ENCODE data around the gene C1QTNF12. TPM values are rescaled to one million over a fixed set of nuclear protein-coding genes. Genes with fewer than 3 reads are reported as not detected.
A peak's percentile ranks its signal among the peaks of the same experiment; 100 is the strongest.

Gene C1QTNF12
- total RNA-seq, 4 donors from 2014 or later, result 23.3 to 58.0 (median 44.2) TPM; not detected in 1

DNA sequence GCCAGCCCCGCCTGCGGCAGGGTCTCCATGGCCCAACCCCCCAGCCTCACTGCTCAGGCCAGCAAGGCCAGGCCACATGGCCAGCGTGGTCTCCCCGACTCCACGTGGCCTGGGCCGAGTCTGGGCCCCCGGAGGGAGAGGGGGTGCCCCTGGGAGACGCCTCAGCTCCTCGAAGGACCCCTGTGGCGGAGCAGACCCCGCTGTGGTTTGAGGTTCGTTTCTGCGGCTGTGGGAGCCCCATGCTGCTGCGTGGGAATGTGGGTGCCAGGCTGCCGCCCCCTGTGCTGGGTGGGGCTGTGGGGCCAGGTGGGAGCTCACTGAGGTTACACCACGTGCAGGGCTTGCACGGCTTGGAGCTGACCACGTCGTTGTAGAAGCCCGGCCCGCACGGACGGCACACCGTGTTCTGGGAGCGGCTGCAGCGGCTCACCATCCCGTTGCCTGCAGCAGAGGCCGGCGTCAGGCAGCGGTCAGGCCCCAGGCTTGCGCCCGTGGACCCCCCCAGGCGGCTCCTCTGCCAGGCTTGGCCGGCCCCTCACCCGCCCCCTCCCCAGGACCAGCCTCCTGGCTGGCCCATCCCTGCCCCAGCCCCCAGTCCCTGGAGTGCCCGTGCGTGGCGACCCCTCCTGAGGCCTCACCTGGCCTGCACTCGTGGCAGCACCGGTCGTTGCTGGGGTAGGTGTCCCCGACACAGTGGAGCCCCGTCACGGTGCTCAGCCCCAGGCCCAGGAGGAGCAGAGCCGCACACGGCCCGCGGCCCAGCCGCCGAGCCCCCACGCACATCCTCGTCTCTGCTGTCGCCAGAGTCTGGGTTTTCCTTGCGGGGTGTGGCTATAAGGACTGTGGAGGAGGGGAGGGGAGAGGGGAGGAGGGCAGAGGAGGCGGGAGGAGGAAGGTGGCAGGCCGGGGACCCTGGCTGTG is 32.9 kb downstream of the C1QTNF12 start, which contains the start of gene TNFRSF4:
TSS of gene TNFRSF4 (minus strand) at position 809 of the 921 bp plus-strand sequence. CDS start at position 783, 26 bp downstream.
- Histone ChIP-seq H3K4me3 (peak within 1 kb of the TSS; percentile 2 to 35 (median 26)), H3K36me3 (peaks cover 0 to 21% (median 0%) of the 10 kb centered on the region in 3 donors), H3K9me3 (no peaks in the 10 kb centered on the region), H3K27ac (peak within 1 kb of the TSS in 3 of 4 donors; percentile 46 to 57 (median 51)), H3K27me3 (no peaks in the 10 kb centered on the region), H3K4me1 (peaks cover 0 to 44% (median 20%) of the 10 kb centered on the region in 4 donors)
- no peak for TF ChIP-seq POLR2A (IDR thresholded peaks at IDR 0.05)
- TF ChIP-seq CTCF (IDR thresholded peaks at IDR 0.05), result no peak
- peak in 2 of 3 donors; percentile 45 to 74 for DNase-seq

GRCh38 chr1:1212780-1213344 is 33.7 kb downstream of the C1QTNF12 start:
- Histone ChIP-seq H3K9me3 (no peaks in the 10 kb centered on the region), H3K36me3 (peaks cover 0 to 14% (median 0%) of the 10 kb centered on the region in 3 donors), H3K27ac (peak overlapping the region in 3 of 4 donors; percentile 46 to 57 (median 57)), H3K4me3 (peak overlapping the region; percentile 2 to 35 (median 26)), H3K27me3 (no peaks in the 10 kb centered on the region), H3K4me1 (peaks cover 0 to 52% (median 28%) of the 10 kb centered on the region in 4 donors)
- peak in 2 of 3 donors; percentile 75 to 85 for DNase-seq
- TF ChIP-seq CTCF (IDR thresholded peaks at IDR 0.05), result no peak
- no peak for TF ChIP-seq POLR2A (IDR thresholded peaks at IDR 0.05)

GRCh38 chr1:1211541-1212441 is 34.7 kb downstream of the C1QTNF12 start:
- H3K27ac ChIP-seq, result peak overlapping the region in 3 of 4 donors; percentile 2 to 57 (median 57)
- peak in 1 of 3 donors; percentile 42 for DNase-seq
- H3K36me3 ChIP-seq, result peaks cover 0 to 3% (median 0%) of the 10 kb centered on the region in 3 donors
- H3K4me1 ChIP-seq, result peaks cover 0 to 61% (median 39%) of the 10 kb centered on the region in 4 donors
- H3K4me3 ChIP-seq, result peak overlapping the region; percentile 2 to 35 (median 26)
- no peaks in the 10 kb centered on the region for H3K9me3 ChIP-seq
- no peak for TF ChIP-seq CTCF (IDR thresholded peaks at IDR 0.05)
- TF ChIP-seq POLR2A (IDR thresholded peaks at IDR 0.05), result no peak
- H3K27me3 ChIP-seq, result peaks cover 0 to 8% of the 10 kb centered on the region in 2 donors

DNA sequence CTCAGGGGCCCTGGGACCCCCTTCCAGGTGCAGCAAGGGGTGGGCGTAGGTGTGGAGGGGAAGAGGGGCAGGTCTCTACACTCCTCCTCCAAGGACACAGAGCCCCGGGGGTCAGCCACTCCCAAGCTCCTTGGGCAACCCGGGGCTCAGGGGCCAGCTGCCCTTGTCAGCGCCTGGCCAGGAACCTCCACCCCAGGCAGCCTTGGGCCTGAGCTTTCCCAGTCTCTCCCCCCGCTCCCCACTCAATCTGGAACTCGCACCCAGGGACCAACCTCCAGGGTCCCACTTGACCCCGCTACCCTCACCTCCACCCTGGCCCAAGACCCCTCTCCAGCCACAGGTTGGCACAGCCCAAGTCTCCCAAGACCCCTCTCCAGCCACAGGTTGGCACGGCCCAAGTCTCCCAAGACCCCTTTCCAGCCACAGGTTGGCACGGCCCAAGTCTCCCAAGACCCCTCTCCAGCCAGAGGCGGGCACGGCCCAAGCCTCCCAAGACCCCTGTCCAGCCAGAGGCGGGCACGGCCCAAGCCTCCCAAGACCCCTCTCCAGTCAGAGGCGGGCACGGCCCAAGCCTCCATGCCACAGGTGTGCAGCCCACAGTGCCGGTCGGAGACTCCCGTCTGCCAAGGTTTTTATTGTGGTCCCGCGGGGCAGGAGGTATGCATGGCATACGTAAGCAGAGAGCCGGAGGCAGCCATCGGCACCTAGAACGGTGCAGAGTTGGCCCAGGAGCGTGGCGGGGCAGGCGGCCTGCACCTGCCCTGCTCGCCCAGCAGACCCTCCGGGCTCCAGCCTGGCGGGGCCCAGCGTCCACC is 35.6 kb downstream of the C1QTNF12 start:
- Histone ChIP-seq H3K36me3 (no peaks in the 10 kb centered on the region), H3K9me3 (no peaks in the 10 kb centered on the region), H3K4me3 (no peak overlapping the region), H3K27me3 (peaks cover 0 to 8% of the 10 kb centered on the region in 2 donors), H3K27ac (no peak overlapping the region), H3K4me1 (peaks cover 0 to 70% (median 46%) of the 10 kb centered on the region in 4 donors)
- TF ChIP-seq CTCF (IDR thresholded peaks at IDR 0.05) (no peak), POLR2A (IDR thresholded peaks at IDR 0.05) (no peak)
- DNase-seq, result peak in 1 of 3 donors; percentile 42

Data from Peyer's patch (tissue), 4 donors.